Measurements from ENCODE around the gene DHX57.

- TF ChIP-seq POLR2A (IDR thresholded peaks at IDR 0.05; ENCODE audit: low read depth): no peak
- no peak for TF ChIP-seq CTCF (IDR thresholded peaks at IDR 0.05)
- TF ChIP-seq EP300 (IDR thresholded peaks at IDR 0.05): no peak
- TF ChIP-seq POLR2AphosphoS5 (IDR thresholded peaks at IDR 0.05): no peak
Measured at GRCh38 chr2:38794235-38794946, 81.3 kb downstream of the DHX57 start.

Data from esophagus muscularis mucosa (tissue), 4 donors.